Transverse colon (tissue), 4 donors: ENCODE results near the gene PCBD2.

Experiments used
- POLR2AphosphoS5 ChIP-seq, 3 donors: sonication (generic); formaldehyde crosslinking; IDR thresholded peaks; one replicate each; pipeline ENCODE4 v1.6.1; 2016; ENCODE audit warnings: antibody characterized with exemption in 3 of 3
- TF ChIP-seq, protein P1 (sequence below), 5 experiments: fragments of 200-600 bp in 3 of 5; fragments of 450-650 bp in 2 of 5; sonication (generic) in 3 of 5; IDR thresholded peaks; 1 replicate in 2 of 5; 2 replicates in 3 of 5; pipeline ENCODE4 v1.5.1; 2016 to 2017; ENCODE audit warnings: antibody characterized with exemption in 5 of 5, inconsistent platforms in 3 of 5, mild to moderate bottlenecking in 2 of 5, moderate library complexity in 1 of 5

DNA sequence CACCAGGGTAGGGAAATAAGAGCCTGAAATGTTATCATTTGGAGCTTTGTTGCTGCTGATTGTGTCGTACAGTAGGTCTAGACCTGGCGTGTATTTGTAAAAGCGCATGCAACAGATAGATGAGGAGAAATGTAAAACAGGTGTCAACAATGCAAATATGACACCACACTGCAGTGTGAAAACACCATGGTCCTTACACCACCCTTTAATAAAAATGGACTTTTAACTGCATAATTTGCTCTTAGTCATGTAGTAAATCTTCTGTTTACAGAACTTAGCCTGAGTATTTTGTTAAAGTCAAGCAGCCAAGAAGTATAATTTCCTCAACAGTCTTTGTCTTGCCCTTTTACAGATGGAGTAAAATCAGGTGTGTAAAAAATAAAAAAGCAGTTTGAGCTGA is 13.9 kb downstream of the PCBD2 start:
- TF ChIP-seq, protein P1, sequence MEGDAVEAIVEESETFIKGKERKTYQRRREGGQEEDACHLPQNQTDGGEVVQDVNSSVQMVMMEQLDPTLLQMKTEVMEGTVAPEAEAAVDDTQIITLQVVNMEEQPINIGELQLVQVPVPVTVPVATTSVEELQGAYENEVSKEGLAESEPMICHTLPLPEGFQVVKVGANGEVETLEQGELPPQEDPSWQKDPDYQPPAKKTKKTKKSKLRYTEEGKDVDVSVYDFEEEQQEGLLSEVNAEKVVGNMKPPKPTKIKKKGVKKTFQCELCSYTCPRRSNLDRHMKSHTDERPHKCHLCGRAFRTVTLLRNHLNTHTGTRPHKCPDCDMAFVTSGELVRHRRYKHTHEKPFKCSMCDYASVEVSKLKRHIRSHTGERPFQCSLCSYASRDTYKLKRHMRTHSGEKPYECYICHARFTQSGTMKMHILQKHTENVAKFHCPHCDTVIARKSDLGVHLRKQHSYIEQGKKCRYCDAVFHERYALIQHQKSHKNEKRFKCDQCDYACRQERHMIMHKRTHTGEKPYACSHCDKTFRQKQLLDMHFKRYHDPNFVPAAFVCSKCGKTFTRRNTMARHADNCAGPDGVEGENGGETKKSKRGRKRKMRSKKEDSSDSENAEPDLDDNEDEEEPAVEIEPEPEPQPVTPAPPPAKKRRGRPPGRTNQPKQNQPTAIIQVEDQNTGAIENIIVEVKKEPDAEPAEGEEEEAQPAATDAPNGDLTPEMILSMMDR (IDR thresholded peaks at IDR 0.05): no peak
- no peak for TF ChIP-seq POLR2AphosphoS5 (IDR thresholded peaks at IDR 0.05)
